Measurements from ENCODE around the gene COL6A5. TPM values are rescaled to one million over a fixed set of nuclear protein-coding genes. Genes with fewer than 3 reads are reported as not detected.

COL6A5 gene
- total and polyA plus RNA-seq, 3 experiments from 2014 or later, result not detected

DNA sequence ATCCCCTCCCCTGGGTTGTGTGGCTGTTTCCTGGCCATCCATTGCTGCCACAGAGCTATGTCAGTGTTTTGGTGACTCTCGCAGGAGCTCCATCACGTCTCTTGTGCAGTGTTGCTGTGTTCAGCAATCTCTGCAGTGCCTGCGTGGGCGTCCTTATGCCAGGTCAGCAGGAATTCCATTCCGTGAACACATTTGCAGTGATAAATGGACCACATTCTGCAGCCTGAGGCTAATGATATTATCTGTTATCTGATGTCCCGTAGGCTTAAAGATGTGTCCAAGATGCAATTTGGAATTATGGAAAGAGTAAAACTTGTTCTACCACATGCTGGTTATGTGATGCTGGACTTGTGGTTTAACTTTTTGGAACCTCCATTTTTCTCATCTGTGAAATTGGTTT is 146.0 kb downstream of the COL6A5 start:
- peaks cover 0 to 3% of the 10 kb centered on the region in 2 donors for H3K27me3 Mint-ChIP-seq
- Histone ChIP-seq H3K27ac (ENCODE audit: low read depth, low read length) (no peak overlapping the region), H3K4me1 (ENCODE audit: insufficient read depth, low read length) (no peaks in the 10 kb centered on the region), H3K9me3 (ENCODE audit: low read length) (no peaks in the 10 kb centered on the region), H3K27me3 (ENCODE audit: insufficient read depth, low read length, poor library complexity, severe bottlenecking) (no peaks in the 10 kb centered on the region), H3K36me3 (ENCODE audit: insufficient read depth, low read length) (no peaks in the 10 kb centered on the region), H3K4me3 (ENCODE audit: low read length) (no peak overlapping the region)
- H3K27ac Mint-ChIP-seq, result no peak overlapping the region
- H3K4me3 Mint-ChIP-seq, result no peak overlapping the region
- CTCF ChIA-PET, result interaction anchor here (0.6 kb wide), 1 partner anchor 266 kb away, joined by 4 read pairs; no protein-coding TSS in a partner anchor
- DNase-seq, result no peak
- no peaks in the 10 kb centered on the region for H3K9me3 Mint-ChIP-seq
- H3K36me3 Mint-ChIP-seq, result no peaks in the 10 kb centered on the region
- POLR2A ChIA-PET, result no interaction called here
- no peaks in the 10 kb centered on the region for H3K4me1 Mint-ChIP-seq

DNA sequence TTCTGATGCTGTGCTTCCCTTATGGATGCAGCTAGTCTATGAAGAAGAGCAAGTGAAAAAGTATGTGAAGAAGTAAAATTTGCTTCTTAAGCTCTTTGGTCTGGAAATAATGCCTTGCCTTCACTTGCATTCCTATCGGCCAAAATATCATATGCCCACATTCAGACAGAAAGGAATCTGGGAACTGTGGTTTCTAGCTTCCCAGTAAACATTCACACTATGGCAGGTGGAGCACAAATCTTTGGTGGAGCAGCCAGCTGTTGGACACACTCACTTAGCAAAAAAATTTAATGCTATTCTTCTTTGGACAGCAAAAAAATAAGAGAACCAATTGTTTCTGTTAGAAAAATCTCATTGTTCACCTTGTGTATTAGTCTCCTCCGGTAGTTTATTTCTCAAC is 159.2 kb downstream of the COL6A5 start:
- Histone ChIP-seq H3K9me3 (ENCODE audit: low read length) (no peaks in the 10 kb centered on the region), H3K4me1 (ENCODE audit: insufficient read depth, low read length) (no peaks in the 10 kb centered on the region), H3K36me3 (ENCODE audit: insufficient read depth, low read length) (no peaks in the 10 kb centered on the region), H3K27ac (ENCODE audit: low read depth, low read length) (no peak overlapping the region), H3K4me3 (ENCODE audit: low read length) (no peak overlapping the region), H3K27me3 (ENCODE audit: insufficient read depth, low read length, poor library complexity, severe bottlenecking) (no peaks in the 10 kb centered on the region)
- Mint-ChIP-seq H3K4me1 (no peaks in the 10 kb centered on the region), H3K9me3 (no peaks in the 10 kb centered on the region), H3K36me3 (no peaks in the 10 kb centered on the region), H3K4me3 (no peak overlapping the region), H3K27me3 (peaks cover 6 to 34% of the 10 kb centered on the region in 2 donors), H3K27ac (no peak overlapping the region)
- CTCF ChIA-PET, result no interaction called here
- no peak for DNase-seq
- POLR2A ChIA-PET, result no interaction called here

DNA sequence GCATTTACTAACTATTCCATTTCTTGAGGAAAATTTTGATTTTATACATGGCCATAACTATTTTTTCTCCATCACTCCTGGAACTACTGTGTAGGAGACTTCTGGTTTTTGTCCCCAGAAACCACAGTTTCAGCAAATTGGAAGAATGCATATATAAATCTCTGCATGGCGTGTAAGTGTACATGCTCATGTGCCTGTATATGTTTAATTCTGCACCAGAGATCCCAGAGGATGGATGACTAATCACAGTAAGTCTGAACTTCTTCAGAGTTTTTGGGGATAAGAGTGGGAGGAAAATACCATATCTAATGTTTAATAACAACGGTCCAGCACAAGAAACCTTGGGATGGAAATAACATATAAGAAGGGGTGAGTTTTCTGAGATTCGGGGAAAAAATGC is 160.6 kb downstream of the COL6A5 start:
- Mint-ChIP-seq H3K4me3 (no peak overlapping the region), H3K27ac (no peak overlapping the region), H3K27me3 (peaks cover 8 to 36% of the 10 kb centered on the region in 2 donors), H3K4me1 (no peaks in the 10 kb centered on the region), H3K36me3 (no peaks in the 10 kb centered on the region), H3K9me3 (no peaks in the 10 kb centered on the region)
- ChIA-PET POLR2A (no interaction called here), CTCF (no interaction called here)
- no peak for DNase-seq
- no peaks in the 10 kb centered on the region for H3K36me3 ChIP-seq (ENCODE audit: insufficient read depth, low read length)
- no peak overlapping the region for H3K4me3 ChIP-seq (ENCODE audit: low read length)
- no peaks in the 10 kb centered on the region for H3K27me3 ChIP-seq (ENCODE audit: insufficient read depth, low read length, poor library complexity, severe bottlenecking)
- H3K9me3 ChIP-seq (ENCODE audit: low read length), result no peaks in the 10 kb centered on the region
- H3K4me1 ChIP-seq (ENCODE audit: insufficient read depth, low read length), result no peaks in the 10 kb centered on the region
- H3K27ac ChIP-seq (ENCODE audit: low read depth, low read length), result no peak overlapping the region

DNA sequence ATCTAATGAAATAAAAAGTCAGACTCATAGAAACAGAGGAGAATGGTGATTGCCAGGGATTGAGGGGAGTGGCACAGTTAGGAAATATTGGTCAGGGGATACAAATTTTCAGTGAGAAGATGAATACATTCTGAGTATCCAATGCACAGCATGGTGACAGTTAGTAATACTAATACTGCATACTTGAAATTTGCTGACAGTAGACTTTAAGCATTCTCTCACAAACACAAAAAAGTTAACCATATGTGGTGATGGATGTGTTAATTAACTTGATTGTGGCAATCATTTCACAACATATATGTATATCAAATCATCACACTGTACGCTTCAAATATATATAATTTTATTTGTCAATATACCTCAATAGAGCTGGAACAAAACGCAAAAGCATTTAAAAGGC is 162.3 kb downstream of the COL6A5 start:
- peaks cover 12 to 51% of the 10 kb centered on the region in 2 donors for H3K27me3 Mint-ChIP-seq
- Histone ChIP-seq H3K4me3 (ENCODE audit: low read length) (no peak overlapping the region), H3K36me3 (ENCODE audit: insufficient read depth, low read length) (no peaks in the 10 kb centered on the region), H3K27ac (ENCODE audit: low read depth, low read length) (no peak overlapping the region), H3K4me1 (ENCODE audit: insufficient read depth, low read length) (no peaks in the 10 kb centered on the region), H3K9me3 (ENCODE audit: low read length) (no peaks in the 10 kb centered on the region), H3K27me3 (ENCODE audit: insufficient read depth, low read length, poor library complexity, severe bottlenecking) (no peaks in the 10 kb centered on the region)
- POLR2A ChIA-PET, result no interaction called here
- no peaks in the 10 kb centered on the region for H3K36me3 Mint-ChIP-seq
- CTCF ChIA-PET, result no interaction called here
- no peak overlapping the region for H3K27ac Mint-ChIP-seq
- H3K4me3 Mint-ChIP-seq, result no peak overlapping the region
- no peaks in the 10 kb centered on the region for H3K4me1 Mint-ChIP-seq
- DNase-seq, result no peak
- no peaks in the 10 kb centered on the region for H3K9me3 Mint-ChIP-seq

DNA sequence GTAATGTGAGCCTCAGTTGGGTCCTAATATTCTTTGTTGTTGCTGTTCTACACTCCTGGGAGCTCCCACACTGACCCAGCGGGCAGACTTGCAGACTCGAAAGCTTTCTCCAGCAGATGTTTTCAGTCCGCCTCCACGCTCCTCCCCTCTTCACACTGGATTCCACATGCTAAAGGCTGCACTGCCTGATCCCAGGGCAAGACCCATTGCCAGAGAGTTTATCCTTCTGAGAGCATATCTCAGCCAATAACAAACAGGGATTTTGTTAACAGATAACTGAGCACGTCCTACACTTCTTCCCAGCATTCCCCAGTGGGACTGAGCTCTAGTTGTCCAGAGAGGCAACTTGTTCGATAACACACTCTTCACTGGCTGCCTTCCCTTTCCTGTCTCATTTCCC is 163.5 kb downstream of the COL6A5 start:
- DNase-seq, result no peak
- Mint-ChIP-seq H3K4me3 (no peak overlapping the region), H3K4me1 (no peaks in the 10 kb centered on the region), H3K27me3 (peaks cover 13 to 47% of the 10 kb centered on the region in 2 donors), H3K9me3 (no peaks in the 10 kb centered on the region), H3K36me3 (no peaks in the 10 kb centered on the region), H3K27ac (no peak overlapping the region)
- ChIA-PET CTCF (no interaction called here), POLR2A (no interaction called here)
- H3K4me3 ChIP-seq (ENCODE audit: low read length), result no peak overlapping the region
- no peaks in the 10 kb centered on the region for H3K36me3 ChIP-seq (ENCODE audit: insufficient read depth, low read length)
- no peak overlapping the region for H3K27ac ChIP-seq (ENCODE audit: low read depth, low read length)
- no peaks in the 10 kb centered on the region for H3K4me1 ChIP-seq (ENCODE audit: insufficient read depth, low read length)
- no peaks in the 10 kb centered on the region for H3K27me3 ChIP-seq (ENCODE audit: insufficient read depth, low read length, poor library complexity, severe bottlenecking)
- H3K9me3 ChIP-seq (ENCODE audit: low read length), result no peaks in the 10 kb centered on the region

DNA sequence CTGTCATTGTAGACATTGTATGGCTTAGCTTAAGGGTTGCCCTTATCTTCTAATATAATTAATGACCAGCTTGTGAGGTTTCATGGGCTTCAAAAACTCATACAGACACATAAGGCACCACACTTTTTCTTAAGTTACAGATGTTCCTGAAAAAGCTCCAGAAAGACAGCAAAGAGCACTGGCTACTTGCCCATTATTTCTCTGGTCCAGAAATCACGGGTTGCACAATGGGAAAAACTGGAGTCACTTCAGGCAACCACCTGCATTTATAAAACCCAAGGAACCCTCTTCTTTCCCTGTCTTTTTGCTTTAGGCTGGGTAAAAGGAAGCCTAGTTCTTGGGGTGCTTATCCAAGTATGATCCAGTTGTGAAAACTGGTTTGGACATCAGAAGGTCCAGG is 169.2 kb downstream of the COL6A5 start:
- Mint-ChIP-seq H3K4me3 (no peak overlapping the region), H3K4me1 (no peaks in the 10 kb centered on the region), H3K27ac (no peak overlapping the region), H3K9me3 (peaks cover 0 to 2% (median 0%) of the 10 kb centered on the region in 5 donors), H3K27me3 (peaks cover 32 to 56% of the 10 kb centered on the region in 2 donors), H3K36me3 (no peaks in the 10 kb centered on the region)
- H3K4me3 ChIP-seq (ENCODE audit: low read length), result no peak overlapping the region
- ChIA-PET POLR2A (no interaction called here), CTCF (no interaction called here)
- DNase-seq, result no peak
- no peaks in the 10 kb centered on the region for H3K9me3 ChIP-seq (ENCODE audit: low read length)
- H3K4me1 ChIP-seq (ENCODE audit: insufficient read depth, low read length), result no peaks in the 10 kb centered on the region
- H3K36me3 ChIP-seq (ENCODE audit: insufficient read depth, low read length), result no peaks in the 10 kb centered on the region
- H3K27me3 ChIP-seq (ENCODE audit: insufficient read depth, low read length, poor library complexity, severe bottlenecking), result peaks cover 4% of the 10 kb centered on the region
- no peak overlapping the region for H3K27ac ChIP-seq (ENCODE audit: low read depth, low read length)

DNA sequence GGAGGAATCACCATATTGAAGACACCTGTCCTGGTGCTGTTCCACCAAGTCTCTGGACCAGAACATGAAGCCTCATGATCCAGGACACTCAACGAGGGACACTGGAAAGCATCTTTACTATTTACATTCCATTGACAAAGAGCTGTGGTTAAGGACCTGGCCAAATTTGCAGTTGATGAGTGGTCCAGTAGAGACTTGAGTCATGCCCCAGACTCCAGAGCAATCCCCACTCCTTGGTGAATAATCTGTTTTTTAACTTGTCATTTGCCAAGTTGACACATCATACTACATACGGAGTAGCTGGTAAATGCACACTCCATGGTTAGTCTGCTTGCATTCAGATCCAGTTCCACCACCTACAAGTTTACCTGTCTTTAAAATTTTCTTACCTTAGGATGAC is 170.3 kb downstream of the COL6A5 start:
- H3K27me3 ChIP-seq (ENCODE audit: insufficient read depth, low read length, poor library complexity, severe bottlenecking), result peaks cover 4% of the 10 kb centered on the region
- peaks cover 0 to 2% (median 0%) of the 10 kb centered on the region in 5 donors for H3K9me3 Mint-ChIP-seq
- H3K4me3 Mint-ChIP-seq, result no peak overlapping the region
- H3K9me3 ChIP-seq (ENCODE audit: low read length), result no peaks in the 10 kb centered on the region
- H3K4me3 ChIP-seq (ENCODE audit: low read length), result no peak overlapping the region
- peaks cover 30 to 59% of the 10 kb centered on the region in 2 donors for H3K27me3 Mint-ChIP-seq
- H3K36me3 ChIP-seq (ENCODE audit: insufficient read depth, low read length), result no peaks in the 10 kb centered on the region
- no peak for DNase-seq
- no peaks in the 10 kb centered on the region for H3K4me1 Mint-ChIP-seq
- CTCF ChIA-PET, result no interaction called here
- H3K27ac Mint-ChIP-seq, result no peak overlapping the region
- no peaks in the 10 kb centered on the region for H3K4me1 ChIP-seq (ENCODE audit: insufficient read depth, low read length)
- H3K36me3 Mint-ChIP-seq, result no peaks in the 10 kb centered on the region
- POLR2A ChIA-PET, result no interaction called here
- H3K27ac ChIP-seq (ENCODE audit: low read depth, low read length), result no peak overlapping the region

DNA sequence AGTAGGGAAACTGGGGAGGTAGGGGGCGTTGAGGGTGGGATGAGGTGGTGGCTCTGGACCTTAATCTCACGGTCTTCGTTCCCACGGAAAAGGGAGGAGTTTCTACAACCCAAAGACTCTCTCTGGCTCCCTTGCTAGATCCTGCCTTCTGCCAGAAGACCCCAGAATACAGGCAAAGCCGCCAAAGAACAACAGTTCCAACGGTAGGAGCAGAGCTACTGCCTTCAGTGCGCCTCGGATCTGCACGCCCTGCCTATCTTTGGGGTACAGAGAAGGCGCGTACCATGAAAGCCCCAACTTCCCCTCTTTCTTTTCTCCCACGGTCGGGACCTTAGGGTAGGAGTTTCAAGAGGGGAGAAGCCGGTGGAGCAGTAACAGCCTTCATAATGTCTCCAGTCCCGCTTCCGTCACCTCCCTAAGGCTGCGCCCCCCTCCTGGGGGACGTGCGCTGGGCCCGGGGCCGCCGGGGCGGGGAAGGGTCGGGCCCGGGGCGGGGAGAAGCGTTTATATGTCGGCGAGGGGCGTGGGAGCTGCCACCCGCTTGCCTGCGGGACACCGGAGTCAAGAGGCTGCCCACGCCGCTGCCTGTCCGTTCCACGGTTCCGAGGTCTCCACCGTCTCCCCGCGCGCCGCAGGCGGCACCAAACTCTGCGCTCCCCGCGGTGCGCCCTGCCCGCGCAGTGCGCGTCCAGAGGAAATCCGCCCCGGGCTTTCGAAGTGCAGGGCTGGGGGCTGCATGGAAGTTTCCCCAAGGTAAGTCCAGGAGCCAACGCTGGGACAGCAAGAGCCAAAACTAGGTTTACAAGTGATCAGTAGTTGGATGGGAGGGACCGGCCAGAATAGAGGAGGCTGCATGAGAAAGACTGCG is 171.4 kb downstream of the COL6A5 start, which contains the start of gene COL6A6:
Gene COL6A6, plus strand, starts transcription at position 533 of the 868 bp plus-strand sequence. CDS start 43,188 bp downstream, outside the sequence.
- Histone ChIP-seq H3K4me3 (ENCODE audit: low read length) (no peak within 1 kb of the TSS), H3K27ac (ENCODE audit: low read depth, low read length) (no peak within 1 kb of the TSS), H3K4me1 (ENCODE audit: insufficient read depth, low read length) (no peaks in the 10 kb centered on the region), H3K27me3 (ENCODE audit: insufficient read depth, low read length, poor library complexity, severe bottlenecking) (peaks cover 4% of the 10 kb centered on the region), H3K36me3 (ENCODE audit: insufficient read depth, low read length) (no peaks in the 10 kb centered on the region), H3K9me3 (ENCODE audit: low read length) (no peaks in the 10 kb centered on the region)
- DNase-seq, result no peak
- Mint-ChIP-seq H3K9me3 (peaks cover 0 to 2% (median 0%) of the 10 kb centered on the region in 5 donors), H3K36me3 (no peaks in the 10 kb centered on the region), H3K4me3 (no peak within 1 kb of the TSS), H3K27ac (no peak within 1 kb of the TSS), H3K4me1 (no peaks in the 10 kb centered on the region), H3K27me3 (peaks cover 27 to 51% of the 10 kb centered on the region in 2 donors)
- ChIA-PET CTCF (no interaction called here), POLR2A (no interaction called here)

Measured in CD8-positive, alpha-beta memory T cell (primary cell).